Measurements from ENCODE around the gene GRID1. TPM values are rescaled to one million over a fixed set of nuclear protein-coding genes. Genes with fewer than 3 reads are reported as not detected.

Gene GRID1
- polyA plus RNA-seq, 1 of the 3 experiments (the other 2 are of a cell fraction), result 0.13 TPM

DNA sequence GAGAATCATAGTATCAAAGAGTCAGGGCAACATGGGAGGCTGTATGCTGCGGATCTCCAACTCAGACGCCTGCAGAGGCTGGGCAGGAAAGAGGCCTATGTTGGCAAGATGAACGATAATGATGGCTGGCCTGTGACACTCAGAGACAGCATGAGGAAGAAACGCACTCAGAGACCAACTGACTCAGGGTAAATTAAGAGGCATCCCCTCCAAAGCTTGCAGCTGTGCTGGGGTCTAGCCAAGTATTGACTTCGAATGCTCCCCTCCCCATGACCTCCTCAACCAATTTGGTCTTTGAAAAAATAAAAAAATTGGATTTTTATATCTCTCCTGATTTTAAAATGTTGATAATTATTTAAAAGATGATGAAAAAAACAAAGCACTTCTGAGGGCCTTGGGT lies 718.9 kb downstream of the GRID1 start:
- H3K27me3 ChIP-seq (ENCODE audit: insufficient read depth), result no peaks in the 10 kb centered on the region
- no peak overlapping the region for H3K9ac ChIP-seq
- no peaks in the 10 kb centered on the region for H3K79me2 ChIP-seq (ENCODE audit: insufficient read depth)
- no peak for DNase-seq
- WGBS (ENCODE audit: low lambda C conversion rate), result 45% methylated on average over 5 of the region's 5 CpGs
- no peak overlapping the region for H3K4me3 ChIP-seq (ENCODE audit: low read depth in 2 of 2, low read length in 1 of 2)
- no peaks in the 10 kb centered on the region; a peak in 1 of 4 replicates for H3K4me1 ChIP-seq (ENCODE audit: control insufficient read depth in 1 of 2, insufficient read depth in 2 of 2, low read depth in 1 of 2, low read length in 1 of 2)
- no peaks in the 10 kb centered on the region for H4K20me1 ChIP-seq (ENCODE audit: insufficient read depth)
- no peaks in the 10 kb centered on the region for H3K9me3 ChIP-seq
- POLR2A ChIA-PET, result no interaction called here
- TF ChIP-seq GABPA (IDR thresholded peaks at IDR 0.05; ENCODE audit: low read depth) (no peak), NRF1 (IDR thresholded peaks at IDR 0.05; ENCODE audit: low read depth, low read length) (no peak), FOSL2 (IDR thresholded peaks at IDR 0.05; ENCODE audit: borderline replicate concordance, low read depth) (no peak), NFIC (IDR thresholded peaks at IDR 0.05; ENCODE audit: borderline replicate concordance) (no peak), FOXM1 (IDR thresholded peaks at IDR 0.05; ENCODE audit: low read depth) (no peak), TCF12 (IDR thresholded peaks at IDR 0.05) (no peak), CHD2 (IDR thresholded peaks at IDR 0.05; ENCODE audit: low read length, partially characterized antibody) (no peak), RFX5 (IDR thresholded peaks at IDR 0.05; ENCODE audit: low read length) (no peak), POLR2AphosphoS5 (IDR thresholded peaks at IDR 0.05; ENCODE audit: low read depth, low read length) (no peak), ELF1 (IDR thresholded peaks at IDR 0.05) (no peak), EZH2phosphoT487 (IDR thresholded peaks at IDR 0.05; ENCODE audit: borderline replicate concordance, low read depth) (no peak), TEAD4 (IDR thresholded peaks at IDR 0.05; ENCODE audit: borderline replicate concordance, insufficient read depth) (no peak), RCOR1 (IDR thresholded peaks at IDR 0.05; ENCODE audit: low read length) (no peak), GATA2 (CRISPR knock-in tag; IDR thresholded peaks at IDR 0.05) (no peak)
- TF ChIP-seq, protein P1, sequence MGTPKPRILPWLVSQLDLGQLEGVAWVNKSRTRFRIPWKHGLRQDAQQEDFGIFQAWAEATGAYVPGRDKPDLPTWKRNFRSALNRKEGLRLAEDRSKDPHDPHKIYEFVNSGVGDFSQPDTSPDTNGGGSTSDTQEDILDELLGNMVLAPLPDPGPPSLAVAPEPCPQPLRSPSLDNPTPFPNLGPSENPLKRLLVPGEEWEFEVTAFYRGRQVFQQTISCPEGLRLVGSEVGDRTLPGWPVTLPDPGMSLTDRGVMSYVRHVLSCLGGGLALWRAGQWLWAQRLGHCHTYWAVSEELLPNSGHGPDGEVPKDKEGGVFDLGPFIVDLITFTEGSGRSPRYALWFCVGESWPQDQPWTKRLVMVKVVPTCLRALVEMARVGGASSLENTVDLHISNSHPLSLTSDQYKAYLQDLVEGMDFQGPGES (IDR thresholded peaks at IDR 0.05; ENCODE audit: low read depth, low read length), result no peak
- TF ChIP-seq, protein P2, sequence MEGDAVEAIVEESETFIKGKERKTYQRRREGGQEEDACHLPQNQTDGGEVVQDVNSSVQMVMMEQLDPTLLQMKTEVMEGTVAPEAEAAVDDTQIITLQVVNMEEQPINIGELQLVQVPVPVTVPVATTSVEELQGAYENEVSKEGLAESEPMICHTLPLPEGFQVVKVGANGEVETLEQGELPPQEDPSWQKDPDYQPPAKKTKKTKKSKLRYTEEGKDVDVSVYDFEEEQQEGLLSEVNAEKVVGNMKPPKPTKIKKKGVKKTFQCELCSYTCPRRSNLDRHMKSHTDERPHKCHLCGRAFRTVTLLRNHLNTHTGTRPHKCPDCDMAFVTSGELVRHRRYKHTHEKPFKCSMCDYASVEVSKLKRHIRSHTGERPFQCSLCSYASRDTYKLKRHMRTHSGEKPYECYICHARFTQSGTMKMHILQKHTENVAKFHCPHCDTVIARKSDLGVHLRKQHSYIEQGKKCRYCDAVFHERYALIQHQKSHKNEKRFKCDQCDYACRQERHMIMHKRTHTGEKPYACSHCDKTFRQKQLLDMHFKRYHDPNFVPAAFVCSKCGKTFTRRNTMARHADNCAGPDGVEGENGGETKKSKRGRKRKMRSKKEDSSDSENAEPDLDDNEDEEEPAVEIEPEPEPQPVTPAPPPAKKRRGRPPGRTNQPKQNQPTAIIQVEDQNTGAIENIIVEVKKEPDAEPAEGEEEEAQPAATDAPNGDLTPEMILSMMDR (IDR thresholded peaks at IDR 0.05), result no peak
- TF ChIP-seq, protein P3, sequence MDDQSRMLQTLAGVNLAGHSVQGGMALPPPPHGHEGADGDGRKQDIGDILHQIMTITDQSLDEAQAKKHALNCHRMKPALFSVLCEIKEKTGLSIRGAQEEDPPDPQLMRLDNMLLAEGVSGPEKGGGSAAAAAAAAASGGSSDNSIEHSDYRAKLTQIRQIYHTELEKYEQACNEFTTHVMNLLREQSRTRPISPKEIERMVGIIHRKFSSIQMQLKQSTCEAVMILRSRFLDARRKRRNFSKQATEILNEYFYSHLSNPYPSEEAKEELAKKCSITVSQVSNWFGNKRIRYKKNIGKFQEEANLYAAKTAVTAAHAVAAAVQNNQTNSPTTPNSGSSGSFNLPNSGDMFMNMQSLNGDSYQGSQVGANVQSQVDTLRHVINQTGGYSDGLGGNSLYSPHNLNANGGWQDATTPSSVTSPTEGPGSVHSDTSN (IDR thresholded peaks at IDR 0.05), result no peak
- TF ChIP-seq, protein P4, sequence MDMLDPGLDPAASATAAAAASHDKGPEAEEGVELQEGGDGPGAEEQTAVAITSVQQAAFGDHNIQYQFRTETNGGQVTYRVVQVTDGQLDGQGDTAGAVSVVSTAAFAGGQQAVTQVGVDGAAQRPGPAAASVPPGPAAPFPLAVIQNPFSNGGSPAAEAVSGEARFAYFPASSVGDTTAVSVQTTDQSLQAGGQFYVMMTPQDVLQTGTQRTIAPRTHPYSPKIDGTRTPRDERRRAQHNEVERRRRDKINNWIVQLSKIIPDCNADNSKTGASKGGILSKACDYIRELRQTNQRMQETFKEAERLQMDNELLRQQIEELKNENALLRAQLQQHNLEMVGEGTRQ (IDR thresholded peaks at IDR 0.05; ENCODE audit: borderline replicate concordance, low read depth, low read length), result no peak
- H2AFZ ChIP-seq (ENCODE audit: low read depth), result no peak overlapping the region
- H3K9me2 ChIP-seq, result no peaks in the 10 kb centered on the region
- CTCF ChIA-PET, result no interaction called here
- H3K27ac ChIP-seq (ENCODE audit: low read depth in 2 of 2, low read length in 1 of 2), result no peak overlapping the region
- H3F3A ChIP-seq (replicated peaks; ENCODE audit: insufficient read depth), result no peaks in the 10 kb centered on the region
- no peaks in the 10 kb centered on the region for H3K36me3 ChIP-seq (replicated peaks in 1 of 2; ENCODE audit: control insufficient read depth in 1 of 2, insufficient read depth in 2 of 2, low read length in 1 of 2)
- H3K4me2 ChIP-seq, result no peak overlapping the region
